Panc1 (cell line): ENCODE results near the gene EEF1AKMT3.

ENCODE experiments used
- CTCF ChIP-seq: fragments of 450-650 bp; IDR thresholded peaks from 2 replicates; pipeline ENCODE4 v1.5.1; 2017; ENCODE audit warnings: mild to moderate bottlenecking
- POLR2AphosphoS5 ChIP-seq: IDR thresholded peaks from 2 replicates; pipeline ENCODE4 v1.6.1; 2012; ENCODE audit warnings: mild to moderate bottlenecking, low read depth, low read length, moderate library complexity
- SIN3A ChIP-seq: IDR thresholded peaks from 2 replicates; pipeline ENCODE4 v1.6.1; 2012; ENCODE audit warnings: low read depth, mild to moderate bottlenecking, low read length, moderate library complexity, borderline replicate concordance; ENCODE audit not compliant: insufficient read depth
- TCF7L2 ChIP-seq: IDR thresholded peaks from 2 replicates; pipeline ENCODE4 v1.6.1; 2011; ENCODE audit warnings: mild to moderate bottlenecking, low read depth, low read length, inconsistent platforms

GRCh38 chr12:57724003-57724935 lies 48.1 kb upstream of the EEF1AKMT3 start:
- TF ChIP-seq CTCF (no peak), POLR2AphosphoS5 (no peak), TCF7L2 (no peak), SIN3A (no peak)
